HG02973 (cell line): ENCODE measurements around the gene LIN37.
A peak's percentile ranks its signal among the peaks of the same experiment; 100 is the strongest.

Experiments
- ATAC-seq: cut with Tn5 transposase; IDR thresholded peaks from one replicate; pipeline ENCODE4 v1.9.1; 2021; ENCODE audit warnings: moderate library complexity; ENCODE audit not compliant: unreplicated experiment

The LIN37 gene, protein sequence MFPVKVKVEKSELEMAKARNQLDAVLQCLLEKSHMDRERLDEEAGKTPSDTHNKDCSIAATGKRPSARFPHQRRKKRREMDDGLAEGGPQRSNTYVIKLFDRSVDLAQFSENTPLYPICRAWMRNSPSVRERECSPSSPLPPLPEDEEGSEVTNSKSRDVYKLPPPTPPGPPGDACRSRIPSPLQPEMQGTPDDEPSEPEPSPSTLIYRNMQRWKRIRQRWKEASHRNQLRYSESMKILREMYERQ

GRCh38 chr19:35748106-35749020 lies at the start of gene LIN37:
Gene LIN37 (plus strand): TSS chr19:35748576. CDS start chr19:35748725, 149 bp downstream.
- ATAC-seq = peak; percentile 59

DNA sequence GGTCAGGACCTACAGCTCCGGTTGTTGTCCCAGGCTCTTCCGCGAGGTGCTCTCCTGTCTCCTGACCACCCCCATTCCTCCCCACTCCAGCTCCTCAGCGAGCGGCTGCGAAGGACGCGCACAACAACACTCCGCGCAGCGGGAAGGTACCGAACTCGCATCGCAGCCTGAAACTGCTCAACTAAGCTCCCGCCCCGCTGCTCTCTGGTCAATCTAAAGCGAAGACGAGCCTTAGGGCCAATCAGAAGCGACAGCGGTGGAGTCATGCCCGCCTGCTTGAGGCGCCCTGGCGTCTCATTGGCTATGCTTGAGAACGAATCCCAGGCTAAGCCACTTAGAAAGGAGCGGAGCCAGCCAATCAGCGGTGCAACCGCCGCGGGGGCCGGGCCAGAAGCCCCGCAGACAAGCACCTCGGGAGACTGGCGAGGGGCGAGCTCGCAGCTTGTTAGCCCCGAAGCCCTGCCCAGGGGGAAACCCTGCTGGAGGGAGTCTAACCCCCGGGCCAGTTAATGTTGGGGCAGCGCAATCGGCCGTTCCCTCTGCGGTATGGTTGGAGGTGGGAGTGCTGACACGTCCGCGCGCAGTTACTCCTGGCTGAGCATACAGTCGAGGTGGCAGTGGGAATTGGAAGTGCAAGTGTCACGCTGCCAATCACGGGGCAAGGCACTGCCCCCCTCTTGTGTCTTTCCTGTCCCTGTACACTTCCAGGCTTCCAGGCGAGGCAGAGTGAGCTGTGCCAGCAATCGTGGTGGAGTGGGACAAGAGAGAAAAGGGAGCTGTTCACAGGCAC lies 46.0 kb upstream of the LIN37 start:
- peak; percentile 92 for ATAC-seq

- no peak for ATAC-seq
Observed at GRCh38 chr19:35703343-35703742, 45.0 kb upstream of the LIN37 start.

DNA sequence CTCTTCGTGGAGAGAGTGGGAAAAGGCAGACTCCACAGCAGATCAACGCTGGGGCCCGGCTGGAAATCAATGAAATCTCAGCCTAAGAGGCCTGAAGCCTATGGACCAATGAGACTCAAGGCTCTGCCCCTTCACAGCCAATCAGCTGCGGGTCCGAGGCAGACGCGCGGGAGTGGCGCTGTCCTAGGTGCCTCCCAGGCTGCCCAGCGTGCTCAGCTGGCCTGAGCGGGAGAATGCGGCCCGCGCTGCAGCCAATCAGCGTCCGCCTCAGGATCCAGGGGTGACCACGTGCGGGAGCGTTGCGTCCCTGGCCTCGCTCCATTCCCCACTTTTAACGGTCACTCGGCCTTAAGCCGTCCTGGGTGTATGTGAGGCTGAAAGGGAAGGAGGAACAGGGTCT lies 44.2 kb upstream of the LIN37 start, which contains the start of gene ZBTB32:
ZBTB32 (plus strand) TSS at position 341 of the 400 bp plus-strand sequence. CDS start 10,069 bp downstream, outside the sequence.
- ATAC-seq = no peak

- no peak for ATAC-seq
Observed at GRCh38 chr19:35708391-35708790, 40.0 kb upstream of the LIN37 start.

DNA sequence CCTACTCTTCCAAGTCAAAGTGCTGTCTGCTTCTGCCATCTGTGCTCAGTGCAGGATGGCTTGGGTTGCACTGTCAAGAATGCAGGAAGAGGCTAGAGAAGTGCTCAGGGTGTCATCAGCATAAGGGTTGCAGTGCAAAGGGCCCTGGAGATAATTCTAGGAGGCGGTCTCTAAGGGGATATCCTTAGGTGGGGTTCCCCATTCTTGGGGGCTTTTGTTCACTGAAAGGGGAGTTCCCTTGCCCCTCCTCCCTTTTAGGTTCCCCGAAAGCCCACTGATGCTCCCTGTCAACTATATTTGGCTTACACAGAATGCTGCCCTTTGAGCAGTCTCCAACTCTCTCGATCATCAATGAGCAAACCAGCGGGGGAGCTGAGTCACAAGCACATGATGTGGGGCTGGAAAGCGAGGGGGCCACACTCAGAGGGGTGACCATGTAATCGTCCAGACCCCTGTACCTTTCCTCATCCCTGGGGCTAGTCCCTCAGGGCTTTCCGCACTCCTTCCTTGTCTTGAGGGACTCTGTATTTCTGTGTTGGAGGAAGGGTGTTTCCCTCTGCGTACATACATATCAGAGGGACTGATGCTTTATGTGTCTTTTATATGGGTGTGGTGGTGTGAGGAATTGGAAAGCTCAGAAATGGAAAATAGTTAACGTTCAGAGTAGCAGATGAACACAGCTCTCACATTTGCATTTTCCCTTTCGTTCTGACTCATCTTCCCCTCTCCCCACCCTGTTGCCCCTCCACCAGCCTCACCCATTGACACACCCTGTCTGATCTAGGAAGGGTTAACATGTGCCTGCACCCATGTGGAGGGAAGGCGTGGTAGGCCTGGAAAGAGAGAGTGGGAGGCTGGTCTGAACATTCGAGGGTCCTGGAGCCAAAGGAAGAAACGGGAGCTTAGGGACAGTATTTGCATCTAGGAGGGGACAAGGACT lies 37.3 kb upstream of the LIN37 start:
- ATAC-seq = no peak

DNA sequence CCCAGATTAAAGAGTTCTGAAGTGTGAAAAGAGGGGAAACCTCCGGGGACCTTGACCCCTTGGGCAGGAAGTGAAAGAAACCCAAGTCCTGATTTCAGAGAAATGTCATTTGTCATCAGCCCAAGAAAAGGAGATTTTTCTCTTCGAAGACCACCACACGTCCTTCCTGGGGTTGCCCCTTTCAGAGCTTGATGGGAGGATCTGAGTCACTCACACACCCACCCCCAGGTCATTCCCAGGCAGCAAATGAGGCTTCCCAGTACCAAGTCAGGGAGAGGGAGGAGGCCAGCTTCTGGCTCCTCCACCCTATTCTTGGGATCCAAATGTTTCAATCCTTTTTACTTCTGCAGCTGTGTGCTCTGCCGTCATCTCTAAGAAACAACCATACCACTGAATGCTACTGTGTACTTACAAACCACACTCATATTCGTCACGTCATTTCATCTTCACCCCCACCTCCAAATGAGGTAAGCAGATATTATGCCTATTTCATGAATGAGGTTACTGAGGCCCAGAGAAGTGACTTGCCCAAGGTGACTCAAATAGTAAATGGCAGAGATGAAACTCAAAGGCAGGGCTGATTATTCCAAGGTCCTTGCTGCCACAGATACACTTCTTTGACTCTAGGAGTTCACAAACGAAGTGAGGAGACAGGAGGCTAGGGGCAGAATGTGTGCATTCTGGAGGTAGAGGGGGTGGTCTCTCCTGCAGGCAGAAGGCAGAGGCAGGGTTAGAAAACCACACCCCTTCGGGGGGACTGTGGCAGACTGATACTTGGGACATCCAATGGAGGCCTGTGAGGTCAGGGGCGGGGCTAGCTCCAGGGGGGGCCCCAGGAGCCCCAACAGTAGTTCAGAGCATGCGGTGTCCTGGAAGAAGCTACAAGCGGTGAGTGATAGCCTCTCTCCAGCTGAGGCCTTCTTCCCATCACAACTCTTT lies 35.5 kb upstream of the LIN37 start:
- ATAC-seq = no peak

DNA sequence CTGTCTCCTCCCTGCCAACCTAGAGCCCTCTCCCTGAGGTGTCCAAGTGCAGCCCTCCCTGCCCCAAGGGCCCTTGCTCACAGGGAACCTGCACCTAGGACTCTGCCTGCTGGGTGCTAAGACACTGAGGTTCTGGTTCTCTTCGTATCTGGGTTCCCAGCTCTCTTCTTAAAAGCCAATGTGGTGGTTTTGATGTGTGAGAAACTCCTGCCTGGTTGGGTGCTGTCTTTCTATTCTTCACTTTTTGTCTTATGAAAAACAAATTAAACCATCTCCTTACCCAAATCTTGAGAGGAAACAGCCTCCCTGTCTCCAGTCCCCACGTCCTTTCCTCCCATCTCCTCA lies 34.9 kb upstream of the LIN37 start:
- ATAC-seq = no peak

- no peak for ATAC-seq
Observed at GRCh38 chr19:35713904-35714495, 34.4 kb upstream of the LIN37 start.

- no peak for ATAC-seq
Observed at GRCh38 chr19:35714601-35715354, 33.6 kb upstream of the LIN37 start.

DNA sequence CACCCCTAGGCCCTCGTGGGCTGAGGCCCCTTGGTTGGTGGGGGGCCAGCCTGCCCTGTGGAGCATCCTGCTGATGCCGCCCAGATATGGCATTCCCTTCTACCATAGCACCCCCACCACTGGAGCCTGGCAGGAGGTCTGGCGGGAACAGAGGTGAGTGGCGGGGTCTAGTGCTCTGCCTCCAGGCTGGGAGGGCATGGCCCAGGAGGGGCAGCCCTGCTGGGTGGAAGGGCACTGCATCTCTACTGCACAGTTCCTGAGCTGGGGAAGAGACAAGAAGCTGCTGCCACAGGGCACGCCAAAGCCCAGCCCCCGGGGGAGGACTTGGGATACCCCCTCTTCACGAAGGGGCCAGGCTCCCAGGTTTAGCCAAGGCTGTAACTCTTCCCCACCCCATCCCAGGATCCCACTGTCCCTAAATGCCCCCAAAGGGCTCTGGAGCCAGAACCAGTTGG lies 33.0 kb upstream of the LIN37 start:
- ATAC-seq = no peak

DNA sequence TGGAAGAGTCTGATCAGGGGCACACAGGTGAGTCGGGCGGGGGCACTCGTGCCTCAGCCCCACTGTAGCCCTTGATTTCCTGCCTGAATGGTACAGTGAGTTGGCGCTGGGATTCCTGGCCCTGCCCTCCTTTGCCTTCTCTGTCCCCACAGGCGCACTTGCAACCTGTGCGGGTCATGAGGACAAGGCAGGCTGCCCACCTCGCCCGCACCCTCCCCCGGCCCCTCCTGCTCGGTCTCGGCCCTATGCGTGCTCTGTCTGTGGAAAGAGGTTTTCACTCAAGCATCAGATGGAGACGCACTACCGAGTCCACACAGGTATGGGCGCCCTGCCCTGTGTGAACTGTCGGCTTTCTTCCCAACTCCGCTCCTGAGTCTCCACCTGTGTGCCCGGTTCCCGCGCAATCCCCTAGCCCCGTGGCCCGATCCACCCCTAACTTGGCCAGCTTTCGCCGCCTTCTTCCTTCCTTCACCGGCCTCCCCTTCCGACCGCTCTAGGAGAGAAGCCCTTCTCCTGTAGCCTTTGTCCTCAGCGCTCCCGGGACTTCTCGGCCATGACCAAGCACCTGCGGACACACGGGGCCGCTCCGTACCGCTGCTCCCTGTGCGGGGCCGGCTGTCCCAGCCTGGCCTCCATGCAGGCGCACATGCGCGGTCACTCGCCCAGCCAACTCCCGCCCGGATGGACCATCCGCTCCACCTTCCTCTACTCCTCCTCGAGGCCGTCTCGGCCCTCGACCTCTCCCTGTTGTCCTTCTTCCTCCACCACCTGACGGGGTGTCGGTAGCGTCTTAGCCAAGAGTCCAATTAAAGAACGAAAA lies 32.2 kb upstream of the LIN37 start:
- no peak for ATAC-seq

- ATAC-seq = peak; percentile 51
Observed at GRCh38 chr19:35716801-35717664, 31.3 kb upstream of the LIN37 start.

DNA sequence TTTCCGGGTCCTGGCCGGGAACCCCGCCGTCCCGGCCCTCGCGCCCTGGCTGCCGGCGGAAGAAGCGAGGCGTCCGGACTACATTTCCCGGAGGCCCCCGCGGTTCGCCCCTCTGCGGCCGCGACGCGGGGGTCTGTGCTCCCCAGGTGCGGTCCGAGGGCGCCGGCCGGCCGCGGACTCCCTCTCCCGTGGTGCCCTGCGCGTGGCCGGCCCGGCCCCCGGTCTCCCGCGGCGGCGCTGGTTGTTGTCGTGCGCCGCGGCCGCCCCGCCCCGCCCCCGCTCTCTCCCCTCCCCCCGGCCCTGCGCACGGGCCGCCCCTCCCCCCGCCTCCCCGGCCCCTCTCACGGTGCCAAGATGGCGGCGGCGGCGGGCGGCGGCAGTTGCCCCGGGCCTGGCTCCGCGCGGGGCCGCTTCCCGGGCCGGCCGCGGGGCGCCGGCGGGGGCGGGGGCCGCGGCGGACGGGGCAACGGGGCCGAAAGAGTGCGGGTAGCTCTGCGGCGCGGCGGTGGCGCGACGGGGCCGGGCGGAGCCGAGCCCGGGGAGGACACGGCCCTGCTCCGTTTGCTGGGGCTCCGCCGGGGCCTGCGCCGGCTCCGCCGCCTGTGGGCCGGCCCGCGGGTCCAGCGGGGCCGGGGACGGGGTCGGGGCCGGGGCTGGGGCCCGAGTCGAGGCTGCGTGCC lies 30.6 kb upstream of the LIN37 start, which contains the start of gene KMT2B:
KMT2B (plus strand) TSS at position 339 of the 680 bp plus-strand sequence; CDS start at position 355, 16 bp downstream.
- no peak for ATAC-seq

DNA sequence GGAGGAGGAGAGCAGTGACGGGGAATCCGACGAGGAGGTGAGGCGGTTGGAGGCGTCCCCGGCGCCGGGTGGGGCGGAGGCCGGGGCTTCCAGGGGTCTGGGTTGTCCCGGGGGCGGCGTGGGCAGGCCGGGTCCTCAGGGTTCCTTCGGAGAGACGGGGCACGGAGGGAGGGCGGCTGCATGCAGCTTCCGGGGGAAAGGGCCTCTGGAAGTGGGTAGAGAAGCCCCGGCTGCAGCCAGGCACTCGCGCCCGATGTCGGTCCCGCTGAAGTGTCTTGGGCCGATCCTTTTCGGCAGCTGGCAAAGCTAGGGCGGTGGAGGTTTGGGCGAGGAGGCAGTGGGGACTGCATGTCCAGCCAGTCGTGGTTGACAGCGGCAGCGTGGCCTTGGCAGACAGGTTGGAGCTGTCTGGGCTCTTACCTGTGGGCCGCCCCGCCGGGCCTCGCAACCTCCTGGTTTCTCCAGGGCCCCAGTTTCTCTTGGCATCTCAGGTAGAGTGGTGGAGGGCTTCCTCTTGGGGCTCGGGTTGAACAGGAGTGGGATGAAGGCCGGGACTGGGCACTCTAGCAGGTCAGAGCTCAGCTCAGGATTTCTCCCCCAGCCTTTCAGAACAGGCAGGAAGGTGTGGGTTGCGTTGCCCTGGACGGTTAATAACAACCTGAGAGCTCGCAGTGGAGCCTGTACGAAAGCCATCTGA lies 29.9 kb upstream of the LIN37 start:
- no peak for ATAC-seq
